GM19455 (cell line): ENCODE measurements around the gene MAP3K14.
"Not testable (repeated sequence)": the region's sequence is repeated elsewhere in the genome, so short reads cannot be mapped to it uniquely, and the experiment has no call there.

Experiments used
- ATAC-seq: cut with Tn5 transposase; IDR thresholded peaks from one replicate; pipeline ENCODE4 v1.9.1; 2021; ENCODE audit not compliant: unreplicated experiment

Gene MAP3K14

DNA sequence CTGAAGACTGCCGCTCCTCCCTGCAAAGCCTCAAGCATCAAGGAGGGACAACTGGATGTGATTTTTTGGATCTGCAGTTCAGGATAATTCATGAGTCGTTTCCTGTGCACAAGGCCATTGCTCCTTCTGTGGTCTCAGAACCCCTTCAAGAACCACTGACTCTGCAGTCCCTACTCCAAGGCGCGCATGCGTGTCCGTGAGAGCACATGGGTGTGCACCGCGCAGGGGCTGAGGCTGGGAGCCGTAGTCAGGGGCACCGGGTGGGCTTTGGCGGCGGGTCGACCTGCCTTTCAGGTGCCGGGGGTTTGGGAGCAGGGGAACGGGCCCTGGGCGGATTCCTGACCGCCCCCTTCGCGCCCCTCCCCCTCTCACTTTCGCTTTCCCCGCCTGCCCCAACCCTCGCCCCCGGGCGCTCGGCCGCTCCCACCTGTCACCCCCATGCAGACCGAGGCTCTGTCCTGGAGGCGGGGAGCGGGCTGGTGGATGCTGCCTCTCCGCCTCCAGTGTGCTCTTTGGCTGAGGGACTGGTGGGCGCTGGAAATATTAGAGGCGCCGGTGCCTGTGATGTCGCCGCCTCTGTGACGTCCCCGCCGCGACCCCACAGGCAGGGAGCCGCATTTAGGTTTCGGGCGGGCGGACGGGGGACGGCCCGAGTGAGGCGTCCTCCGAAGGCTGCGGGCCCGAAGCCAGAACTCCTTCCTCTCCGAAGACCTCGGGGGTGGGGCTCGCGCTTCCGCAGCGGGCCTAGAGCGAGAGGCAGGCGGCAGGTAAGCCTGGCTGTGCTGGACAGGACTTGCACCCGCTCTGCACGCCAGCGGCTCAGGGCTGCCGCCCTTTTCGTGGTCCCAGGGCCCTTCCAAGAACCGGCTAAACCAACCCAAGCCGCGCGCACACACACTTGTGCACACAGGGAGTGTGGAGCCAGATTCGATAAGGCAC, 55.0 kb downstream of the MAP3K14 start, which contains the start of gene SPATA32:
Gene SPATA32, minus strand, starts transcription at position 518 of the 939 bp plus-strand sequence. Its CDS starts 78 bp downstream, at position 440.
- no peak for ATAC-seq

DNA sequence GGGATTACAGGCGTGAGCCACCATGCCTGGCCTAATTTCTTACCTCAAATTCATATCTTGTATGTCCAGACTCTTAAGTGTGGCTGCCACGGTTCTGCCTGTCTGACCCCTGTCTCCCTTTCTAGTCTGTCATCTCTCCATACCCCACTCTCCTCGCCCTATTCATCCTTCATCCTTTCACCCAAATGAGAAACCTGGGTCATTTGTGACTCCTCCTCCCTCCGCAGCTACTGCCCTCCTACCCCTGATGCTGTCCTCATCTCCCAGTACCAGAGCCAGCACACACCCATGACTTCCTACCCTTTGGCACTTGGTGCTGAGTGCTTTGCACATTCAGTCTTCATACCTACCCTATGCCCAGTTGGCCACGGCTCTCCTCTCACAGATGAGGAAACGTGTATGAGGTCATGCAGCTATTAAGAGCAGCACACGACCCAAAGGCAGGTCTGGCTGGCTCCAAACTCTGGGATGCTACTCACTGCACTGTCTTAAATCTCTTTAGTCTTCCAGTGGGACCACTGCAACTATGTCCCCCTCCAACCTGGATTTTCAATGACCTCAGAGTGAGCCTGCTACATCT, 56.5 kb downstream of the MAP3K14 start:
- ATAC-seq: no peak

DNA sequence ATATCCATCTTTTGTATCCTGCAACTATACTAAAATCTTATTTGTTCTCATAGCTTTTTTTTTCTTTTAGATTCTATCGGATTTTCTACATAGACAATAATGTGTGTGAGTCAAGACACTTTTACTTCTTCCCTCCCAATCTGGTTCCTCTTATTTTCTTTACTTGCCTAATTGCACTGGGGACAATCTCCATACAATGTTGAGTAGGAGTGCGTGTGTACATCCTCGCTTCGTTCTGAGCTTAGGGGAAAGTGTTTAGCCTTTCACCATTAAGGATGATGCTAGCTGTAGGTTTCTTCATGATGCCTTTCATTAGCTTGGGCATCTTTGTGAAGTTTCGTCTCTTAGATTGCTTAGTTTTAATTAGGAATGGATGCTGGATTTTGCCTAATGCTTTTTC, 57.8 kb downstream of the MAP3K14 start:
- ATAC-seq: no peak

DNA sequence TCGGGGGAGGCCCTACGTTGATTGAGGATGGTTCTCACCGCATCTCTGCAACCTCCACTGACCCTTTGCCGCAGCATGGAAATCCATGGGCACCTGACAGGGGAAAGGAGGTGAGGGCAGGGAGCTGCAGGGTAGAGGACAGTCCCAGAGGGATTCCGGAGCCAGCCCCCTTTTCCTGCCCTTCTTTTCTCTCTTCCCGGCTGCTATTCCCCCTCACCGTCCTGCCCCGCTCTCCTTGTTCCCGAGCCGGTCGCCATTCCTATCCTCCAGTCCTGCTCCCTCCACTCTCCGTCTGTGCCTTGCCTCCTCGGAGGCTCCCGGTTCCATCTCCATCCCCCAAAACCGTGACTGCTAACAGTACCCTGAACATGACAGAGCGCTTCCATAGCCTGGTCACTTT, 59.7 kb downstream of the MAP3K14 start:
- no peak for ATAC-seq

DNA sequence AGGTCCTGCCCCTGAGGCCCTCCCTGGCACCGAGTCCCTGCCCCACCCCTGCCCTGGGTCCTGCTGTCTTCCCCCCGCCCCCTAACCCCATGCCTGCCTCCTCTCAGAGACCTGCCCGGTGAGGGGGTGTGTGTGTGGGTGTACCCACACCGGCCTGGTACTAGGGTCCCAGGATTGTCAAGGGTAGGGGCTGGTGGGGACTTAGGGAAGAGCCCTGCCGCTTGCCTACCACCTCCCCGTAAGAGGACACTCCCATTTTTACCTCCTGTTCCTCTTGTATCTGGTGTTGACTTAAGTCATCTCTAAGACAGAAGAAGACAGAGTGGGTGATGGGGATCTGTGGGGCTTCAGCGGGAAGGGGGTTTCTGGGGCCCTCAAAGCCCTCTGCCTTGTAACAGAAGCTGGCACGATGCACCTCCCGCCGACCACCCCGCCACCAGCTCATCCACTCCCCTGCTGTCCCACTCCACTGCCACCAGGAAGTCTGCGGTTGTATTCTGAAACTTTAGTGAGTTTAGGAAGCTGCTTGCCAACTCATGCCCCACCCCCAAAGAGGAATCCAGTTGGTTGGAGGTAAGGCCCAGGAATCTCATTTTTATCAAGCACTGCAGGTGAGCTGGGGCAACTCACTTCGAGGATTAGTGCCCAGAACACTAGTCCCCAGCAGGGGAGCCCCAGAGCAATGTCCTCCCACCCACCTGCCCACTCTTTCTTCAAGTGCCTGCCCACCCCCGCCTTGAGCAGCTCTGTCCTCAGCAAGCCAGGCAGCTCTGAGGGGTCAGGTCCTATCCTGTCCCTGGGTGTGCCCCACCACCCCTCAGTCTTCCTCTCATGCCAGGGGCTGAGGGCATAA, 60.5 kb downstream of the MAP3K14 start:
- no peak for ATAC-seq

GRCh38 chr17:45255358-45255757, 61.5 kb downstream of the MAP3K14 start:
- no peak for ATAC-seq

DNA sequence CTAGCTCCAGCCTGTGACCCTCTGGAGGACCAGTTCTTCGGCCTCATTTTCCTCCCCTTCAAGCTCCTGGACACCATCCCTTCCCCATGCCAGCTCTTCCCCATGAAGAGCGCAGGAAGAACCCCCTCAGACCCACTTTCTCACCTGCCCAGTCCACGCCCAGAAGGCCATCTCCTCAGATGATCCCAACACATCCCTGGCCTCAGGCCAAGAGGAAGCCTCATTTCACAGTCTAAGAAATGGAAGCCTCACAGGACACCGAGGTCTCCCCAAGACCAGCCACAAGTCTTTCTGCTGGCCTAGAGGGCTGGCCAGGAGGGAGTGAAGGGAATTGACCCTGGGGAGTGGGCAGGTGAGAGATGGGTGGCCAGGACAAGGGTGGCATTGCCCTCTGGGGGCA, 62.9 kb downstream of the MAP3K14 start:
- no peak for ATAC-seq

GRCh38 chr17:45253237-45253636, 63.6 kb downstream of the MAP3K14 start:
- not testable (repeated sequence) for ATAC-seq

DNA sequence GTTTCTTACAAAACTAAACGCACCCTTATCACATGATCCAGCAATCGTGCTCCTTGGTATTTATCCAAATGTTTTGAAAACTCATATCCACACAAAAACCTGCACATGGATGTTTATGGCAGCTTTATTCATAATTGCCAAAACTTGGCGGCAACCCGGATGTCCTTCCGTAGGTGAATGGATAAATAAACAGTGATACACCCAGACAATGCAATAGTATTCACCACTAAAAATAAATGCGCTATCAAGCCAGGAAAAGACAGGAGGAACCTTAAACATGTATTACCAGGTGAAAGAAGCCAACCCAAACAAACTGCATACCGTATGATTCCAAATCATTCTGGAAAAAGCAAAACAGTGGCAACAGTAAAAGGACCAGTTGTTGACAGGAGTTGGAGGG, 64.9 kb downstream of the MAP3K14 start:
- ATAC-seq: no peak

DNA sequence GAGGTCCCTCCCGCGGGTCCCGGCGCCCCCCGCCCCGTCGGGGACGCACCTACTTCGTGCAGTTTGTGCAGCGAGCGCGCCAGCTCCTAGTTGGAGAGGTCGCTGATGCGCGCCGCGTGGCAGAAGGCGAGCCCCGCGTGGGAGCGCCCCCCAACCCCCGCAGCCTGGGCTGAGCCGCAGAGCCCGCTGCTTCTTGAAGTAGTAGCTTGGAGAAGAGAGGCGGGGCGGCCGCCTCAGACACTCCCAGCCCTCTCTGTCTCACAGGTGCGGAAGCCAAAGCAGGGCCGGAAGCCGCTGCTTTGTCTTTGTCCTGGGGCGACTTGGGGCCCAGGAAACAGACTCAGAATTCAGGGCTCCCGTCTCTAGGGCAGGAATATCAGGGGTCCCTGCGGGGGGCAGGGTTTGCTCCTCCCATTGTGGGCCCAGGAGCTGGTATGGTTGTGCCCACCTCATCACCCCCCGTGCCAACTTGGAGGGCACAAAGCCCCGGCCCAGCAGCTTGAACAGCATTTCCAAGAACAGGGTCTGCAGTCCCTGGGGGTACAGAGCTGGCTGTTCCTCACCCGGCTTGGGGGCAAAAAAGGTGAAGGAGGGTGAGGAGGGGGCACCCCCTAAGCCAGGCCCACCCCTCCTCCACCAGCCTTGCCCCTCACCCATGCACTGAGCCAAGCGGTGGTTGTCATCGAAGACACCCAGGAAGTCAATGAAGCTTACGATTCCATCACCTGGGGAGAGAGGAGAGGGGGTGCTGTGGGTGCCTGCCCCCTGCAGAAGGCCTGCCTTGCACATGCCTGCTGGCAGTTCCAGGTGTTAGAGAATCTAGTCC, 68.5 kb downstream of the MAP3K14 start:
- peak; percentile 71 for ATAC-seq

DNA sequence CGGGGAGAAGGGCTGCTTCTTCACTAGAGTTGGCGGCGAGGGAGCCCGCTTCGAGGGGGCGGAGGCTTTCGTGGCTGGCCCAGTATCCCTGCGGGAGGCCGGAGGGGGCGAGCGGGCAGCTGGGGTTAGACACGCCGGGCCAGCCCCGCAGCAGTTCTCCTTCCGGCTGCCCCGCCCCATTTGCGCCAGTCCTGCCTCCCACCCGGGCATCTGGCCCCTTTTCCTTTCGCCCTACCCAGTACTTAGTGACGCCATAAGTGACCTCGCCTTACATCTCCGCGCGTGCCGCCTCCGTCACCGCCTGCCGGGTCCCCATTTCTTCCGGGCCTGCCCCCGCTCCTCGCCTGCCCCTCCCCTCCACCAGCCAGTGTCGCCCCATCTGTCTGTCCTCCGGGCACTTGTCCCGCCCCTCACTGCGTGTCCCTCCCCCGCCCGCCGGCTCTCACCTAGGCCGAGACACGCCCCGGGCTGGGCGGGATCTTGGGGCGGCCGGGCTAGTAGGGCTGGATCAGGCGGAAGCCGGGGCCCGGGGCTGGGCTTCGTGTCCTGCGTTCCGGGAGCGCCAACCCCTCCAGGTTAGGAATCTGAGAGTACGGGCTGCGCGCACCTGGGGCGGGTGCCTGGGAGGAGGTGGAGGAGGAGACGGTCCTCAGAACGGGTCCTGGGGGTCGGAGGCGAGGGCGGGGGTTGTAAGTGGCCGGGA, 69.2 kb downstream of the MAP3K14 start:
- ATAC-seq: peak; percentile 76

- ATAC-seq: no peak
Observed at GRCh38 chr17:45246861-45247428, 69.9 kb downstream of the MAP3K14 start.

GRCh38 chr17:45246338-45246737, 70.5 kb downstream of the MAP3K14 start:
- ATAC-seq: no peak

DNA sequence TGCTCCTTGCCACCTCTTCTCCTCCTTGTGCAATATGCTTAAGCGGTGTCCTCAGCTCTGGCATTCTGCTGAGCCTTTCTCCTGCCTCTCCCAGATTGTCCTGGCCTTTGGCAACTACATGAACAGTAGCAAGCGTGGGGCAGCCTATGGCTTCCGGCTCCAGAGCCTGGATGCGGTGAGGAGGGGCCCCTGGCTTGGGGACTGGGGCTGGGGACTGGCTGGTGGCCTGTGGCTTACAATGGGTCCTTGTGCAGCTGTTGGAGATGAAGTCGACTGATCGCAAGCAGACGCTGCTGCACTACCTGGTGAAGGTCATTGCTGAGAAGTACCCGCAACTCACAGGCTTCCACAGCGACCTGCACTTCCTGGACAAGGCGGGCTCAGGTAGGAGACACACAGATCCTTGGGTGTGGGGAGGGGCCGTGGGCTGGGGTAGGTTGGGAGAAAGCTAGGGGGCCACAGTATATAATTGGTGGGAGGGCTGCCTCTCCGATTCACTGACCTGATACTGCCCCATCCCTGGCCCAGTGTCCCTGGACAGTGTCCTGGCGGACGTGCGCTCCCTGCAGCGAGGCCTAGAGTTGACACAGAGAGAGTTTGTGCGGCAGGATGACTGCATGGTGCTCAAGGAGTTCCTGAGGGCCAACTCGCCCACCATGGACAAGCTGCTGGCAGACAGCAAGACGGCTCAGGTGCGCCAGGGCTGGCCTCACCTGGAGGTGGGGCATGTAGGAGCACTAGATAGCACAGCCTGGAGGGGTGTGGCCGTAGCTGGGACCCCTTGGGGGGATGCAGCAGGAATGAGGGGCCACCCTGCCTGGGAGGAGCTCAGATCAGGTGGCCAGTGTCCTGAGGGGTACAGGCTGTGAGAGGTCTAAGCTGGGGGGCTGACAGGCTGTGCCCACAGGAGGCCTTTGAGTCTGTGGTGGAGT, 71.8 kb downstream of the MAP3K14 start:
- ATAC-seq: no peak

- ATAC-seq: no peak
Observed at GRCh38 chr17:45243750-45244149, 73.1 kb downstream of the MAP3K14 start.

DNA sequence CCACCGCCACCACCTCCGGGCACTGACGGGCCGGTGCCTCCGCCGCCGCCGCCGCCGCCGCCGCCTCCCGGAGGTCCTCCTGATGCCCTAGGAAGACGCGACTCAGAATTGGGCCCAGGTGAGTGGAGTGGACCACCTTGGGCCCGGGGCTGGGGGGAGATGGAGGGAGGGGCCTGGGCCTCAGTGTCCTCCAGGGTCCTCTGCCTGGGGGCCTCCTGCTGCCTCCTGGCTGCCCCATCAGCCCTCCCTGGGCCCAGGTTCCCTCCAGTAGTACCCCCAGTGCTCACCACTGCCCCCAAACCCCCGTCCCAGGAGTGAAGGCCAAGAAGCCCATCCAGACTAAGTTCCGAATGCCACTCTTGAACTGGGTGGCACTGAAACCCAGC, 74.8 kb downstream of the MAP3K14 start:
- ATAC-seq: no peak

DNA sequence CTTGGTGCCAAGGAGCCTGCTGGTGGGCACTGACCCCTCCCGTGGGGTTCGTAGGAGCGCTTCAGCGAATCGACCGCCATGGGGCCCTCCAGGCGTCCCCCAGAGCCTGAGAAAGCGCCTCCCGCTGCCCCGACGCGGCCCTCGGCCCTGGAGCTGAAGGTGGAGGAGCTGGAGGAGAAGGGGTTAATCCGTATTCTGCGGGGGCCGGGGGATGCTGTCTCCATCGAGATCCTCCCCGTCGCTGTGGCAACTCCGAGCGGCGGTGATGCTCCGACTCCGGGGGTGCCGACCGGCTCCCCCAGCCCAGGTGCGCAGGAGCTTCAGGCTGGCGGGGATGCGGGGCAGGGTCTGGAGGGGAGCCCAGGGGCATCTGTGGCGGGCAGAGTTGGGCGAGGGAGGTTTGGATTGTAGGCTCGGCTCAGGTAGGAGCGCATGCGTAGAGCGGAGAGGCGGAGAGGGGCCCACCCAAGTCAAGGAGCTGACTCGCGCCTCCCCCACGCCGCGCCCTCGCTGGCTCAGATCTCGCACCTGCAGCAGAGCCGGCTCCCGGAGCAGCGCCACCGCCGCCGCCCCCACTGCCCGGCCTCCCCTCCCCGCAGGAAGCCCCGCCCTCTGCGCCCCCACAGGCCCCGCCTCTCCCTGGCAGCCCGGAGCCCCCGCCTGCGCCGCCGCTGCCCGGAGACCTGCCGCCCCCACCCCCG, 75.3 kb downstream of the MAP3K14 start:
- no peak for ATAC-seq

DNA sequence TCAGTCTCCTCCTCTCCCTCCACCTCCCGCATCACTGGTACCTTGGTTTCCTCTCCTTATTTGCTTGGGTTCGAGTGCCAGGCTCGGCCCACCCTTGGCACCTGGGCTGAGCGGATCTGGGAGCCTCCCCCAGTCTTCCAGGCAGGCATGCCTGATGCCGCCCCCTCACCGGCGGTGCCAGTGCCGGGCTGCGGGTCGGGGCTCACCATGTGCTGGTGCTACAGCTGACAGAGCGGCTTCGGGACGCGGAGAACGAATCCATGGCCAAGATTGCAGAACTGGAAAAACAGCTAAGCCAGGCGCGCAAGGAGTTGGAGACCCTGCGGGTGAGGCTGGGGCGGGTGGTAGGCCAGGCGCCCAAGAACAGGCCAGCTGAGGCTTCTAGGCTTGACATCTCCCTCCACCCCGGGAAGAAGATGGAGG, 75.9 kb downstream of the MAP3K14 start:
- no peak for ATAC-seq
